B cell (primary cell): ENCODE results near the gene IGFL2. TPM values are rescaled to one million over a fixed set of nuclear protein-coding genes. Genes with fewer than 3 reads are reported as not detected.

Source experiments
- ATAC-seq: fragments of 200-7000 bp; cut with Tn5 transposase; one replicate; pipeline ENCODE4 v1.10.0; 2021; ENCODE audit warnings: low read depth, mild to moderate bottlenecking, moderate number of reproducible peaks, moderate library complexity
- CTCF ChIA-PET: fragments of 350-600 bp; sonication (Branson Sonifier 250); formaldehyde crosslinking; loops from one replicate; lab custom pipeline; 2021; ENCODE audit warnings: antibody characterized with exemption, inconsistent platforms; lab: Charles Lee
- POLR2A ChIA-PET: fragments of 350-600 bp; sonication (Branson Sonifier 250); formaldehyde crosslinking; loops from one replicate; lab custom pipeline; 2021; ENCODE audit warnings: antibody characterized with exemption; lab: Charles Lee
- DNase-seq: peaks from one replicate; pipeline ENCODE4 v3.0.0; 2013
- H2AFZ ChIP-seq: 2 replicates; pipeline ENCODE4 v1.6.1; 2012; ENCODE audit warnings: mild to moderate bottlenecking, low read depth, low read length; ENCODE audit not compliant: insufficient read depth, poor library complexity, severe bottlenecking
- H3K27ac ChIP-seq, 2 donors: 1 replicate in 1 of 2; 2 replicates in 1 of 2; pipeline ENCODE4 v1.5.1; 2012 to 2013; ENCODE audit warnings: low read length in 2 of 2, mild to moderate bottlenecking in 2 of 2, moderate library complexity in 1 of 2
- H3K27me3 ChIP-seq, 4 experiments: fragments of 200-600 bp in 1 of 4; sonication (generic) in 1 of 4; replicated peaks in 1 of 4; 1 replicate in 2 of 4; 2 replicates in 2 of 4; pipeline versions ENCODE4 v1.6.1 to v1.7.0; 2013 to 2016; ENCODE audit warnings: low read length in 3 of 4, mild to moderate bottlenecking in 2 of 4, mixed read lengths in 1 of 4, moderate library complexity in 1 of 4; ENCODE audit not compliant: insufficient read depth in 4 of 4, control insufficient read depth in 3 of 4; ENCODE audit errors: control extremely low read depth in 1 of 4
- H3K36me3 ChIP-seq, 2 experiments: replicated peaks in 1 of 2; 1 replicate in 1 of 2; 2 replicates in 1 of 2; pipeline versions ENCODE4 v1.6.1 to v1.7.1; 2013; ENCODE audit warnings: low read length in 1 of 2; ENCODE audit not compliant: insufficient read depth in 2 of 2, control insufficient read depth in 1 of 2; ENCODE audit errors: control extremely low read depth in 1 of 2, extremely low read depth in 1 of 2
- H3K4me1 ChIP-seq, 2 donors: fragments of 200-600 bp in 1 of 2; sonication (generic) in 1 of 2; 1 replicate in 1 of 2; 2 replicates in 1 of 2; pipeline versions ENCODE4 v1.5.1 to v1.6.1; 2013 to 2017; ENCODE audit warnings: low read length in 2 of 2; ENCODE audit not compliant: control insufficient read depth in 2 of 2, insufficient read depth in 2 of 2
- H3K4me2 ChIP-seq: replicated peaks from 2 replicates; pipeline ENCODE3; 2012; ENCODE audit warnings: mild to moderate bottlenecking, low read depth, low read length; ENCODE audit not compliant: poor library complexity, severe bottlenecking
- H3K4me3 ChIP-seq, 5 experiments: fragments of 200-600 bp in 1 of 5; sonication (generic) in 1 of 5; 1 replicate in 3 of 5; 2 replicates in 2 of 5; pipeline versions ENCODE4 v1.5.1 to v1.7.0; 2011 to 2016; ENCODE audit warnings: low read length in 4 of 5, mild to moderate bottlenecking in 4 of 5, low read depth in 2 of 5, control low read depth in 1 of 5, moderate library complexity in 1 of 5; ENCODE audit not compliant: insufficient read depth in 1 of 5; ENCODE audit errors: control extremely low read depth in 1 of 5, extremely low read depth in 1 of 5
- H3K79me2 ChIP-seq: fragments of 200-600 bp; sonication (generic); one replicate; pipeline ENCODE4 v1.6.0; 2016; ENCODE audit warnings: low read length; ENCODE audit not compliant: control insufficient read depth, insufficient read depth
- H3K9ac ChIP-seq: fragments of 200-600 bp; sonication (generic); 2 replicates; pipeline ENCODE4 v1.6.1; 2017; ENCODE audit warnings: mild to moderate bottlenecking, low read length, moderate library complexity
- H3K9me3 ChIP-seq, 3 donors: one replicate each; pipeline versions ENCODE4 v1.6.1 to v1.7.1; 2013; ENCODE audit warnings: low read length in 2 of 3; ENCODE audit not compliant: control insufficient read depth in 2 of 3, insufficient read depth in 1 of 3; ENCODE audit errors: control extremely low read depth in 1 of 3
- H4K20me1 ChIP-seq: 2 replicates; pipeline ENCODE4 v1.6.0; 2012; ENCODE audit warnings: mild to moderate bottlenecking, low read length; ENCODE audit not compliant: insufficient read depth, control insufficient read depth, poor library complexity, severe bottlenecking
- H3K27ac Mint-ChIP-seq: one replicate; pipeline ENCODE4 v1.8.0; 2021; ENCODE audit warnings: mixed read lengths
- H3K27me3 Mint-ChIP-seq: one replicate; pipeline ENCODE4 v1.8.0; 2021; ENCODE audit warnings: mixed read lengths
- H3K4me1 Mint-ChIP-seq: one replicate; pipeline ENCODE4 v1.8.0; 2021; ENCODE audit warnings: mixed read lengths
- H3K4me3 Mint-ChIP-seq: one replicate; pipeline ENCODE4 v1.8.0; 2021; ENCODE audit warnings: mixed read lengths
- H3K9me3 Mint-ChIP-seq: one replicate; pipeline ENCODE4 v1.8.0; 2022; ENCODE audit warnings: mixed read lengths; ENCODE audit not compliant: insufficient read depth
- EZH2 ChIP-seq: IDR thresholded peaks from 2 replicates; pipeline ENCODE4 v1.6.1; 2012; ENCODE audit warnings: borderline replicate concordance, low read depth, mild to moderate bottlenecking, moderate library complexity, low read length; ENCODE audit not compliant: insufficient read depth, poor library complexity, severe bottlenecking
- WGBS: methylation state at CpG from one replicate; pipeline ENCODE4 v1.1.5; 2013; ENCODE audit warnings: missing lambda C conversion rate; ENCODE audit not compliant: insufficient coverage; 5-methylcytosine and 5-hydroxymethylcytosine counted together
- intact Hi-C: fragments of 100-400 bp; cut with micrococcal nuclease; formaldehyde crosslinking; loops from one replicate; pipeline ENCODE4 v1.10.0; 2022
- polyA plus RNA-seq: library from polyadenylated mRNA; depleted of rRNA; stranded (reverse); fragments of >200 nt; gene quantifications from 2 replicates; pipeline ENCODE4 v1.2.3, GENCODE V29; 2012
- total RNA-seq, 2 donors: library from RNA; stranded (reverse); fragments of 120-200 nt in 1 of 2; gene quantifications; 1 replicate in 1 of 2; 2 replicates in 1 of 2; pipeline versions ENCODE4 v1.2.3 to v1.2.4, GENCODE V29; 2013 to 2022
- TF ChIP-seq, protein P1 (sequence below): fragments of 200-600 bp; IDR thresholded peaks from one replicate; pipeline ENCODE4 v1.8.0; 2022; ENCODE audit warnings: antibody characterized with exemption, mild to moderate bottlenecking

Gene IGFL2
- total and polyA plus RNA-seq, 2 donors (not counting 1 experiment from before 2014, with no cell fraction given) = not detected

DNA sequence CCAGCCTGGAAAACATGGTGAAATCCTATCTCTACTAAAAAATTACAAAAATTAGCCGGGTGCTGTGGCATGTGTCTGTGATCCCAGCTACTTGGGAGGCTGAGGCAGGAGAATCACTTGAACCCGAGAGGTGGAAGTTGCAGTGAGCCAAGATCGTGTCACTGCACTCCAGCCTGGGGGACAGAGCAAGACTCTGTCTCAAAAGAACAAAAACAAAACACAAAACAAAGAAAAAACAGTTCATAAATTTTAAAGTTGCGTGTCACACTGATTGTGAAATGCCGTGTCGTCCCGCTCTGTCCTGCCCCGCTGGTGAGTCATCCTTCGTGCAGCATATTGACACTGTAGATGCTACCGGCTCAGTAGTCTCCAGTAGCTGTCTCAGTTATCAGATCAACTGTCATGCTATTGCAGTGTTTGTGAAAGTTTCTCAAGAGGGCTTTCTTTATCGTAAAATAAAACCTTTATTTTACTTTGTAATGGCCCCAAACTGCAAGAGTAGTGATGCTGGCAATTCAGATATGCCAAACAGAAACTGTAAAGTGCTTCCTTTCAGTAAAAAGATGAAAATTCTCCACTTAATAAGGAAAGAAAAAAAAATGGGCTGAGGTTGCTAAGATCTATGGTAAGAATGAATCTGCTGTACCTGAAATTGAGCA, 45.1 kb downstream of the IGFL2 start:
- Mint-ChIP-seq H3K4me1 (no peaks in the 10 kb centered on the region), H3K4me3 (no peak overlapping the region), H3K27ac (no peak overlapping the region), H3K9me3 (no peaks in the 10 kb centered on the region), H3K27me3 (peaks cover 68% of the 10 kb centered on the region)
- Histone ChIP-seq H2AFZ (no peak overlapping the region), H3K4me2 (no peak overlapping the region), H3K27me3 (peaks cover 0 to 28% (median 7%) of the 10 kb centered on the region in 4 experiments), H3K9me3 (no peaks in the 10 kb centered on the region), H3K36me3 (no peaks in the 10 kb centered on the region), H4K20me1 (no peaks in the 10 kb centered on the region), H3K9ac (no peak overlapping the region), H3K4me3 (no peak overlapping the region), H3K27ac (no peak overlapping the region), H3K79me2 (no peaks in the 10 kb centered on the region), H3K4me1 (no peaks in the 10 kb centered on the region)
- no peak for DNase-seq
- no peak for ATAC-seq
- intact Hi-C loops = no loop called here
- TF ChIP-seq, protein P1, sequence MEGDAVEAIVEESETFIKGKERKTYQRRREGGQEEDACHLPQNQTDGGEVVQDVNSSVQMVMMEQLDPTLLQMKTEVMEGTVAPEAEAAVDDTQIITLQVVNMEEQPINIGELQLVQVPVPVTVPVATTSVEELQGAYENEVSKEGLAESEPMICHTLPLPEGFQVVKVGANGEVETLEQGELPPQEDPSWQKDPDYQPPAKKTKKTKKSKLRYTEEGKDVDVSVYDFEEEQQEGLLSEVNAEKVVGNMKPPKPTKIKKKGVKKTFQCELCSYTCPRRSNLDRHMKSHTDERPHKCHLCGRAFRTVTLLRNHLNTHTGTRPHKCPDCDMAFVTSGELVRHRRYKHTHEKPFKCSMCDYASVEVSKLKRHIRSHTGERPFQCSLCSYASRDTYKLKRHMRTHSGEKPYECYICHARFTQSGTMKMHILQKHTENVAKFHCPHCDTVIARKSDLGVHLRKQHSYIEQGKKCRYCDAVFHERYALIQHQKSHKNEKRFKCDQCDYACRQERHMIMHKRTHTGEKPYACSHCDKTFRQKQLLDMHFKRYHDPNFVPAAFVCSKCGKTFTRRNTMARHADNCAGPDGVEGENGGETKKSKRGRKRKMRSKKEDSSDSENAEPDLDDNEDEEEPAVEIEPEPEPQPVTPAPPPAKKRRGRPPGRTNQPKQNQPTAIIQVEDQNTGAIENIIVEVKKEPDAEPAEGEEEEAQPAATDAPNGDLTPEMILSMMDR = no peak
- no peak for TF ChIP-seq EZH2
- ChIA-PET POLR2A (no interaction called here), CTCF (interaction anchor here (1.6 kb wide), 1 partner anchor 164 kb away, joined by 6 read pairs; no protein-coding TSS in a partner anchor)
- 73% methylated on average over 10 of the region's 11 CpGs for WGBS

DNA sequence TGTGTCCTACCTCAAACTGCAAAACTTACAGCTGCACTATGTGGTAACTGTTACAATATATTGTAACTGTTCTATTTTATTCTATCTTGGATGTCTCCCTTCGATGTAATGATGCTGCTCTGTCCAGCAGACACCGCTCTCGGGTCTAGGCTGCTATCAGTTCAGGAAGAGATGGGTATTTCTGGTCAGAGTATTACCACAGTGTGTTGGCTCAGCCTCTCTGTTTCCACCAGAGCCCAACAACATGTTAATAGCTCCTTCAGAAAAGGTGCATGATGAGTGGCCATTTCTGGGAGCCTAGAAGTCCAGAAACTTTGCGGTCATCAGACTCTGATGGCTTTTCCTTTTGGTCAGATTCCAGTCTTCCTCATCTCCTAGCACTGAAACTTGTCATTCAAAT, 45.6 kb downstream of the IGFL2 start:
- Mint-ChIP-seq H3K4me1 (no peaks in the 10 kb centered on the region), H3K27me3 (peaks cover 68% of the 10 kb centered on the region), H3K9me3 (no peaks in the 10 kb centered on the region), H3K4me3 (no peak overlapping the region), H3K27ac (no peak overlapping the region)
- Histone ChIP-seq H3K79me2 (no peaks in the 10 kb centered on the region), H3K27ac (no peak overlapping the region), H3K4me3 (no peak overlapping the region), H3K9ac (no peak overlapping the region), H4K20me1 (no peaks in the 10 kb centered on the region), H3K36me3 (no peaks in the 10 kb centered on the region), H2AFZ (no peak overlapping the region), H3K27me3 (peaks cover 0 to 25% (median 5%) of the 10 kb centered on the region in 4 experiments), H3K9me3 (no peaks in the 10 kb centered on the region), H3K4me1 (no peaks in the 10 kb centered on the region), H3K4me2 (no peak overlapping the region)
- intact Hi-C loops = no loop called here
- POLR2A ChIA-PET = no interaction called here
- no peak for TF ChIP-seq EZH2
- TF ChIP-seq, protein P1 = no peak
- DNase-seq (no peak), ATAC-seq (no peak)
- CTCF ChIA-PET = no interaction called here
- WGBS = 100% methylated on average over 1 of the region's 4 CpGs
